GM19240 (cell line): ENCODE results near the gene WDR27.

ENCODE experiments used
- DNase-seq: peaks from one replicate; pipeline ENCODE4 v3.0.0; 2011; ENCODE audit warnings: low spot score; ENCODE audit not compliant: insufficient read length

Gene WDR27

GRCh38 chr6:169641461-169642085, 60.3 kb downstream of the WDR27 start:
- no peak for DNase-seq

GRCh38 chr6:169640983-169641382, 60.8 kb downstream of the WDR27 start:
- DNase-seq, result no peak

- DNase-seq, result no peak
Observed at GRCh38 chr6:169640351-169640852, 61.4 kb downstream of the WDR27 start.

- no peak for DNase-seq
Observed at GRCh38 chr6:169639653-169640278, 62.1 kb downstream of the WDR27 start.

GRCh38 chr6:169638915-169639314, 62.9 kb downstream of the WDR27 start:
- no peak for DNase-seq

- no peak for DNase-seq
Observed at GRCh38 chr6:169638388-169638787, 63.4 kb downstream of the WDR27 start.

- DNase-seq, result no peak
Observed at GRCh38 chr6:169635345-169635744, 66.5 kb downstream of the WDR27 start.

- no peak for DNase-seq
Observed at GRCh38 chr6:169632841-169633240, 69.0 kb downstream of the WDR27 start.

GRCh38 chr6:169629256-169629655, 72.6 kb downstream of the WDR27 start:
- no peak for DNase-seq

- no peak for DNase-seq
Observed at GRCh38 chr6:169627736-169628607, 73.9 kb downstream of the WDR27 start.

GRCh38 chr6:169626649-169627048, 75.2 kb downstream of the WDR27 start:
- DNase-seq, result no peak

- no peak for DNase-seq
Observed at GRCh38 chr6:169626169-169626568, 75.7 kb downstream of the WDR27 start.

- DNase-seq, result no peak
Observed at GRCh38 chr6:169625376-169625775, 76.5 kb downstream of the WDR27 start.

GRCh38 chr6:169624785-169625184, 77.0 kb downstream of the WDR27 start:
- DNase-seq, result no peak

GRCh38 chr6:169623975-169624374, 77.9 kb downstream of the WDR27 start:
- no peak for DNase-seq

- no peak for DNase-seq
Observed at GRCh38 chr6:169623343-169623742, 78.5 kb downstream of the WDR27 start.

- DNase-seq, result no peak
Observed at GRCh38 chr6:169622618-169623017, 79.2 kb downstream of the WDR27 start.

GRCh38 chr6:169621311-169621710, 80.5 kb downstream of the WDR27 start:
- no peak for DNase-seq

GRCh38 chr6:169620171-169621130, 81.4 kb downstream of the WDR27 start:
- no peak for DNase-seq

GRCh38 chr6:169619650-169620049, 82.2 kb downstream of the WDR27 start:
- DNase-seq, result no peak
